Mucosa of rectum (tissue), 2 donors: ENCODE data around the gene KLHL13.
"Not testable (repeated sequence)": the region's sequence is repeated elsewhere in the genome, so short reads cannot be mapped to it uniquely, and the experiment has no call there.

Experiments
- H3K27ac ChIP-seq, 2 donors: one replicate each; pipeline ENCODE4 v1.7.0; 2013; ENCODE audit warnings: inconsistent platforms in 2 of 2, low read depth in 2 of 2, low read length in 2 of 2
- H3K27me3 ChIP-seq, 2 donors: one replicate each; pipeline ENCODE4 v1.7.0; 2013; ENCODE audit warnings: low read length in 2 of 2; ENCODE audit not compliant: control insufficient read depth in 2 of 2, insufficient read depth in 2 of 2
- H3K36me3 ChIP-seq, 2 donors: one replicate each; pipeline ENCODE4 v1.7.0; 2013; ENCODE audit warnings: low read length in 2 of 2; ENCODE audit not compliant: control insufficient read depth in 2 of 2, insufficient read depth in 2 of 2
- H3K4me1 ChIP-seq, 2 donors: one replicate each; pipeline ENCODE4 v1.7.0; 2013; ENCODE audit warnings: low read length in 2 of 2, mild to moderate bottlenecking in 1 of 2; ENCODE audit not compliant: control insufficient read depth in 2 of 2, insufficient read depth in 2 of 2
- H3K4me3 ChIP-seq, 2 donors: one replicate each; pipeline ENCODE4 v1.7.0; 2013; ENCODE audit warnings: low read length in 2 of 2
- H3K9ac ChIP-seq, 2 donors: one replicate each; pipeline ENCODE4 v1.7.0; 2013; ENCODE audit warnings: low read length in 2 of 2, low read depth in 1 of 2, mild to moderate bottlenecking in 1 of 2
- H3K9me3 ChIP-seq, 2 donors: one replicate each; pipeline ENCODE4 v1.7.0; 2013; ENCODE audit warnings: low read length in 2 of 2; ENCODE audit not compliant: control insufficient read depth in 2 of 2
- donor health status: healthy.
- donor health status: Normal muscosa, but diverticular disease.

KLHL13 gene

DNA sequence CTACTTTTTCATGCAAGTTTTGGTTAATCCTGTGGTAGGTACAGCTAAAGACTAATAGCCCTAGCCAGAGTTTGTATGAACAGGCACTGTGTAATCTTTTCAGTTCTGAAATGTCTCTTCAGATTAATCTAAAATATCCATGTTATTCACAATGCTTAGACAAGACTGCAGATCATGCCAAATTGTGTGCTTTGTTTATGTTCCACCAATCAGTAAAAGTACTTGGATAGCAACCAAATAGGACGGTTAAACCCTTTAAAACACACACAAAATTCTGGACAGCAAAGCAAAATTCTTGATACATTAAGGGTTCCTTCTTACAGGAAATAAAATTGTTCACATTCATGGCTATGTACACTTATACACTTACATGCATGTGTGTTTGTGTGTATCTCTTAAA, 139.1 kb downstream of the KLHL13 start:
- no peak overlapping the region for H3K27ac ChIP-seq
- H3K9me3 ChIP-seq: no peaks in the 10 kb centered on the region
- no peaks in the 10 kb centered on the region for H3K36me3 ChIP-seq
- no peak overlapping the region for H3K4me3 ChIP-seq
- H3K4me1 ChIP-seq: no peaks in the 10 kb centered on the region
- no peak overlapping the region for H3K9ac ChIP-seq
- H3K27me3 ChIP-seq: peaks cover 0 to 2% of the 10 kb centered on the region in 2 donors

GRCh38 chrX:117973110-117973807, 143.4 kb downstream of the KLHL13 start:
- no peak overlapping the region for H3K4me3 ChIP-seq
- H3K27ac ChIP-seq: no peak overlapping the region
- no peaks in the 10 kb centered on the region for H3K4me1 ChIP-seq
- no peaks in the 10 kb centered on the region for H3K36me3 ChIP-seq
- no peak overlapping the region for H3K9ac ChIP-seq
- peaks cover 0 to 2% of the 10 kb centered on the region in 2 donors for H3K27me3 ChIP-seq
- H3K9me3 ChIP-seq: no peaks in the 10 kb centered on the region

DNA sequence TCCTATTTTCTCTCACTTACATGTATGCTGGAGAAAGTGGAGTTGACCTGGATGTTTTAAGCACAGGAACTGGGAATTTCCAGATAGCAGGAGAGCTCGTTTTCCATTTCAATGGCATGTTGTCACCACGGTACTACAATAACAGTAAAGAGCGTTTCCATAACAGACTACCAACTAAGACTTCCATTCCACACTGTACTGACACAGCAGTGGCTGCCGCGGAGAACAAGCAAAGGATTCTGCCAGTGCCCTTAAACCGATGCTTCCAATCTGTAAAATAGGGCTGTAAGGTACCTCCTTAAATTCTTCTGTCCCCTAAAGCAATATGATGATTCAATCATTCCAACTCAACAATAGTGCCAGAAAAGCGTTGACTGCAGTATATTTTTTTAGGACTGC, 143.9 kb downstream of the KLHL13 start:
- H3K27me3 ChIP-seq: peaks cover 0 to 2% of the 10 kb centered on the region in 2 donors
- no peak overlapping the region for H3K9ac ChIP-seq
- no peaks in the 10 kb centered on the region for H3K9me3 ChIP-seq
- H3K4me3 ChIP-seq: no peak overlapping the region
- no peaks in the 10 kb centered on the region for H3K4me1 ChIP-seq
- H3K27ac ChIP-seq: no peak overlapping the region
- no peaks in the 10 kb centered on the region for H3K36me3 ChIP-seq

GRCh38 chrX:117969782-117970181, 146.8 kb downstream of the KLHL13 start:
- H3K4me3 ChIP-seq: no peak overlapping the region
- H3K27ac ChIP-seq: peak overlapping the region in 1 of 2 donors; percentile 60
- no peak overlapping the region for H3K9ac ChIP-seq
- H3K27me3 ChIP-seq: peaks cover 0 to 2% of the 10 kb centered on the region in 2 donors
- no peaks in the 10 kb centered on the region for H3K9me3 ChIP-seq
- no peaks in the 10 kb centered on the region for H3K4me1 ChIP-seq
- no peaks in the 10 kb centered on the region for H3K36me3 ChIP-seq

- H3K9ac ChIP-seq: no peak overlapping the region
- H3K4me1 ChIP-seq: no peaks in the 10 kb centered on the region
- H3K4me3 ChIP-seq: no peak overlapping the region
Observed at GRCh38 chrX:117969328-117969727, 147.3 kb downstream of the KLHL13 start.

GRCh38 chrX:117959045-117959444, 157.6 kb downstream of the KLHL13 start:
- Histone ChIP-seq H3K4me3 (no peak overlapping the region), H3K36me3 (no peaks in the 10 kb centered on the region), H3K27ac (no peak overlapping the region), H3K9me3 (no peaks in the 10 kb centered on the region), H3K4me1 (no peaks in the 10 kb centered on the region), H3K27me3 (no peaks in the 10 kb centered on the region), H3K9ac (no peak overlapping the region)

More at GRCh38 chrX:117969328-117969727, 147.3 kb downstream of the KLHL13 start:
- Histone ChIP-seq H3K36me3 (no peaks in the 10 kb centered on the region), H3K27ac (peak overlapping the region in 1 of 2 donors; percentile 60), H3K27me3 (peaks cover 0 to 2% of the 10 kb centered on the region in 2 donors), H3K9me3 (no peaks in the 10 kb centered on the region)

GRCh38 chrX:117957128-117957527, 159.5 kb downstream of the KLHL13 start:
- no peak overlapping the region for H3K9ac ChIP-seq
- no peak overlapping the region for H3K27ac ChIP-seq
- no peaks in the 10 kb centered on the region for H3K4me1 ChIP-seq
- no peaks in the 10 kb centered on the region for H3K9me3 ChIP-seq
- no peaks in the 10 kb centered on the region for H3K27me3 ChIP-seq
- no peaks in the 10 kb centered on the region for H3K36me3 ChIP-seq
- H3K4me3 ChIP-seq: no peak overlapping the region

DNA sequence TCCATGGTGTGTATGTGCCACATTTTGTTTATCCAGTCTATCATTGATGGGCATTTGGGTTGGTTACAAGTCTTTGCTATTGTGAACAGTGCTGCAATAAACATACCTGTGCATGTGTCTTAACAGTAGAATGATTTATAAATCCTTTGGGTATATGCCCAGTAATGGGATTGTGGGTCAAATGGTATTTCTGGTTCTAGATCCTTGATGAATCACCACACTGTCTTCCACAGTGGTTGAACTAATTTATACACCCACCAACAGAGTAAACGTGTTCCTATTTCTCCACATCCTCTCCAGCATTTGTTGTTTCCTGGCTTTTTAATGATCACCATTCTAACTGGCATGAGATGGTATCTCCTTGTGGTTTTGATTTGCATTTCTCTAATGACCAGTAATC, 177.3 kb downstream of the KLHL13 start:
- not testable (repeated sequence) for H3K4me1 ChIP-seq, H3K27ac ChIP-seq, H3K4me3 ChIP-seq, H3K9me3 ChIP-seq, H3K27me3 ChIP-seq, H3K9ac ChIP-seq, H3K36me3 ChIP-seq

DNA sequence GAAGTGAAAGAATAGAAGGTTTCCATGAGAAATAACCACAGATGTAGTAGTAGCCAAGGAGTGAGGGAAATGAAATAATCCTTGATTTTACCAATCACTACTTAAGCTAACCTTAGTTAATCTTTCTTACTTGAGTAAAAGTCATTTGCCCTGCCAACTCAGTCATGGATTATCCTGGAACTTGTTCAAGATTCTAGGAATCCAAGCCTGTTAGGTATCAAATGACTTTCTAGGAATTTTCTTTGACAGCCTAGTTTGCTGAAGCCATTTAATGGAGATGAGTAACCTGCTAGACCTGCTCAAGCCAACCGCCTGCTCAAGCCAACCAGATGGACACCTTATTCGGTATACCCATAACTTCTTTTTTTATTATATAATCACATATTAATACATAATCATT, 180.5 kb downstream of the KLHL13 start:
- no peak overlapping the region for H3K4me3 ChIP-seq
- H3K27ac ChIP-seq: no peak overlapping the region
- no peaks in the 10 kb centered on the region for H3K4me1 ChIP-seq
- no peak overlapping the region for H3K9ac ChIP-seq
- no peaks in the 10 kb centered on the region for H3K27me3 ChIP-seq
- H3K36me3 ChIP-seq: no peaks in the 10 kb centered on the region
- no peaks in the 10 kb centered on the region for H3K9me3 ChIP-seq

- not testable (repeated sequence) for H3K27me3 ChIP-seq, H3K9ac ChIP-seq, H3K4me3 ChIP-seq, H3K27ac ChIP-seq, H3K9me3 ChIP-seq, H3K36me3 ChIP-seq, H3K4me1 ChIP-seq
Observed at GRCh38 chrX:117930116-117930515, 186.5 kb downstream of the KLHL13 start.
